DOHH2 (cell line): ENCODE data around the gene MET.

Source experiments
- H3F3A ChIP-seq: fragments of 200-600 bp; sonication (generic), shearing (Covaris generic); 2 replicates; pipeline ENCODE4 v1.6.0; 2016; ENCODE audit warnings: antibody characterized with exemption, mild to moderate bottlenecking; ENCODE audit not compliant: control insufficient read depth, insufficient read depth
- H3K27ac ChIP-seq: fragments of 200-600 bp; sonication (generic); 2 replicates; pipeline ENCODE4 v1.5.1; 2014; ENCODE audit warnings: low read depth, mild to moderate bottlenecking, low read length, moderate library complexity
- H3K27me3 ChIP-seq: fragments of 200-600 bp; sonication (generic); 2 replicates; pipeline ENCODE4 v1.6.1; 2014; ENCODE audit warnings: mild to moderate bottlenecking, low read length, mixed read lengths; ENCODE audit not compliant: control insufficient read depth
- H3K36me3 ChIP-seq: fragments of 200-600 bp; sonication (generic); 2 replicates; pipeline ENCODE4 v1.6.1; 2014; ENCODE audit warnings: mild to moderate bottlenecking, low read length, moderate library complexity, mixed read lengths; ENCODE audit not compliant: control insufficient read depth
- H3K4me1 ChIP-seq: fragments of 200-600 bp; sonication (generic); 2 replicates; pipeline ENCODE4 v1.6.1; 2014; ENCODE audit warnings: mild to moderate bottlenecking, low read length, mixed read lengths; ENCODE audit not compliant: control insufficient read depth
- H3K4me2 ChIP-seq: fragments of 200-600 bp; sonication (generic); 2 replicates; pipeline ENCODE4 v1.6.0; 2014; ENCODE audit warnings: mild to moderate bottlenecking, low read length, moderate library complexity
- H3K4me3 ChIP-seq: fragments of 200-600 bp; sonication (generic); 2 replicates; pipeline ENCODE4 v1.5.1; 2014; ENCODE audit warnings: mild to moderate bottlenecking, low read length, mixed read lengths
- H3K79me2 ChIP-seq: fragments of 200-600 bp; sonication (generic); 2 replicates; pipeline ENCODE4 v1.6.1; 2014; ENCODE audit warnings: mild to moderate bottlenecking, low read length, mixed read lengths; ENCODE audit not compliant: control insufficient read depth
- H3K9me2 ChIP-seq: fragments of 200-600 bp; sonication (generic); replicated peaks from 2 replicates; pipeline ENCODE4 v1.6.1; 2014; ENCODE audit warnings: mild to moderate bottlenecking, low read length, mixed read lengths; ENCODE audit not compliant: control insufficient read depth
- H3K9me3 ChIP-seq: fragments of 200-600 bp; sonication (generic); 2 replicates; pipeline ENCODE4 v1.6.1; 2014; ENCODE audit warnings: antibody characterized with exemption, low read length, mixed read lengths; ENCODE audit not compliant: control insufficient read depth, insufficient read depth
- H4K20me1 ChIP-seq: fragments of 200-600 bp; sonication (generic); 2 replicates; pipeline ENCODE4 v1.6.0; 2014; ENCODE audit warnings: low read depth, mild to moderate bottlenecking, antibody characterized with exemption, low read length, moderate library complexity; ENCODE audit not compliant: control insufficient read depth, insufficient read depth
- CTCF ChIP-seq: fragments of 200-600 bp; sonication (generic); IDR thresholded peaks from one replicate; pipeline ENCODE4 v1.5.1; 2014; ENCODE audit warnings: antibody characterized with exemption, mild to moderate bottlenecking, low read depth, low read length; ENCODE audit not compliant: poor library complexity, severe bottlenecking
- EZH2phosphoT487 ChIP-seq: fragments of 200-600 bp; sonication (generic); IDR thresholded peaks from 2 replicates; pipeline ENCODE4 v1.6.1; 2017; ENCODE audit warnings: borderline replicate concordance, mild to moderate bottlenecking, antibody characterized with exemption, low read length, moderate library complexity, mixed read lengths

The MET gene

GRCh38 chr7:116796471-116796870, 124.5 kb downstream of the MET start:
- Histone ChIP-seq H3K9me2 (no peaks in the 10 kb centered on the region), H3K4me2 (no peak overlapping the region), H3F3A (no peaks in the 10 kb centered on the region), H3K9me3 (no peaks in the 10 kb centered on the region), H3K36me3 (no peaks in the 10 kb centered on the region), H4K20me1 (no peaks in the 10 kb centered on the region), H3K79me2 (no peaks in the 10 kb centered on the region), H3K4me3 (no peak overlapping the region), H3K4me1 (peaks cover 6% of the 10 kb centered on the region; the same call in 1 of the 2 replicates), H3K27me3 (no peaks in the 10 kb centered on the region), H3K27ac (no peak overlapping the region)
- no peak for TF ChIP-seq CTCF
- TF ChIP-seq EZH2phosphoT487 = no peak

GRCh38 chr7:116797612-116798011, 125.6 kb downstream of the MET start:
- H3K27ac ChIP-seq = no peak overlapping the region

GRCh38 chr7:116798232-116798631, 126.2 kb downstream of the MET start:
- no peak overlapping the region for H3K4me2 ChIP-seq
- no peak overlapping the region for H3K4me3 ChIP-seq
- 0 out of 2 replicates have a peak, but pooled peaks cover 5% of the 10 kb centered on the region for H3K27me3 ChIP-seq
- H3K9me2 ChIP-seq = no peaks in the 10 kb centered on the region
- H3K36me3 ChIP-seq = no peaks in the 10 kb centered on the region
- H3K9me3 ChIP-seq = no peaks in the 10 kb centered on the region
- H3K27ac ChIP-seq = no peak overlapping the region
- H3K4me1 ChIP-seq = peaks cover 6% of the 10 kb centered on the region; the same call in 1 of the 2 replicates
- no peaks in the 10 kb centered on the region for H4K20me1 ChIP-seq
- TF ChIP-seq EZH2phosphoT487 (no peak), CTCF (no peak)
- no peaks in the 10 kb centered on the region for H3F3A ChIP-seq
- H3K79me2 ChIP-seq = no peaks in the 10 kb centered on the region

More at GRCh38 chr7:116797612-116798011, 125.6 kb downstream of the MET start:
- Histone ChIP-seq H3K27me3 (0 out of 2 replicates have a peak, but pooled peaks cover 4% of the 10 kb centered on the region), H4K20me1 (no peaks in the 10 kb centered on the region), H3K36me3 (no peaks in the 10 kb centered on the region), H3K79me2 (no peaks in the 10 kb centered on the region), H3K4me1 (peaks cover 6% of the 10 kb centered on the region; the same call in 1 of the 2 replicates), H3K4me2 (no peak overlapping the region), H3F3A (no peaks in the 10 kb centered on the region), H3K4me3 (no peak overlapping the region), H3K9me3 (no peaks in the 10 kb centered on the region), H3K9me2 (no peaks in the 10 kb centered on the region)
- TF ChIP-seq CTCF (no peak), EZH2phosphoT487 (no peak)
